IMR-90 (cell line): ENCODE data around the gene KCNE4. TPM values are rescaled to one million over a fixed set of nuclear protein-coding genes. Genes with fewer than 3 reads are reported as not detected.

Source experiments
- ATAC-seq: fragments of 200-7000 bp; cut with Tn5 transposase; 2 replicates; pipeline ENCODE4 v1.9.1; 2020; ENCODE audit warnings: low read depth, mild to moderate bottlenecking, moderate library complexity
- BruUV-seq: library from RNA; stranded (reverse); fragments of 400-500 nt; replicated peaks from 2 replicates; lab custom pipeline; 2021; lab: Mats Ljungman, UMichigan
- CTCF ChIA-PET: fragments of 300-600 bp; formaldehyde crosslinking; extraction: SDS; loops from one replicate; lab custom pipeline; 2021; ENCODE audit warnings: antibody characterized with exemption; lab: Yijun Ruan, JAX
- POLR2A ChIA-PET: fragments of 300-600 bp; sonication (Branson Sonifier 250); formaldehyde crosslinking; loops from one replicate; lab custom pipeline; 2022; ENCODE audit warnings: antibody characterized with exemption; ENCODE audit not compliant: unreplicated experiment; lab: Charles Lee
- DNase-seq: peaks from one replicate; pipeline ENCODE4 v3.0.0; 2013
- H2AFZ ChIP-seq: replicated peaks from 2 replicates; pipeline ENCODE3; 2013; ENCODE audit warnings: low read length, mild to moderate bottlenecking; ENCODE audit not compliant: poor library complexity
- H2AK5ac ChIP-seq: 2 replicates; pipeline ENCODE4 v1.6.1; 2013; ENCODE audit warnings: low read depth, low read length, inconsistent platforms
- H2AK9ac ChIP-seq: replicated peaks from 2 replicates; pipeline ENCODE3; 2013; ENCODE audit warnings: mild to moderate bottlenecking, low read depth, low read length, moderate library complexity; ENCODE audit not compliant: poor library complexity
- H2BK120ac ChIP-seq: 2 replicates; pipeline ENCODE4 v1.6.1; 2013; ENCODE audit warnings: low read depth, low read length, inconsistent platforms
- H2BK15ac ChIP-seq: 3 replicates; pipeline ENCODE4 v1.6.1; 2013; ENCODE audit warnings: low read depth, low read length, inconsistent platforms
- H2BK20ac ChIP-seq: 2 replicates; pipeline ENCODE4 v1.6.1; 2013; ENCODE audit warnings: low read depth, mild to moderate bottlenecking, inconsistent platforms, low read length, moderate library complexity
- H2BK5ac ChIP-seq: 2 replicates; pipeline ENCODE4 v1.6.1; 2013; ENCODE audit warnings: mild to moderate bottlenecking, low read depth, low read length, inconsistent platforms; ENCODE audit not compliant: poor library complexity, severe bottlenecking
- H3K14ac ChIP-seq: replicated peaks from 2 replicates; pipeline ENCODE4 v1.6.1; 2013; ENCODE audit warnings: low read depth, low read length, inconsistent platforms
- H3K18ac ChIP-seq: 2 replicates; pipeline ENCODE4 v1.6.1; 2013; ENCODE audit warnings: low read depth, low read length, control low read depth
- H3K23ac ChIP-seq: 2 replicates; pipeline ENCODE4 v1.6.1; 2013; ENCODE audit warnings: low read depth, low read length, inconsistent platforms
- H3K27ac ChIP-seq: 2 replicates; pipeline ENCODE4 v1.5.1; 2013; ENCODE audit warnings: mild to moderate bottlenecking, control low read depth, low read length; ENCODE audit not compliant: insufficient read depth
- H3K27me3 ChIP-seq: 2 replicates; pipeline ENCODE4 v1.6.1; 2013; ENCODE audit warnings: low read length; ENCODE audit not compliant: control insufficient read depth, insufficient read depth
- H3K36me3 ChIP-seq: 2 replicates; pipeline ENCODE4 v1.6.1; 2013; ENCODE audit warnings: low read length, mixed read lengths; ENCODE audit not compliant: control insufficient read depth, insufficient read depth
- H3K4ac ChIP-seq: 2 replicates; pipeline ENCODE4 v1.6.1; 2013; ENCODE audit warnings: low read depth, low read length, inconsistent platforms
- H3K4me1 ChIP-seq: 2 replicates; pipeline ENCODE4 v1.6.1; 2013; ENCODE audit warnings: low read length, mixed read lengths; ENCODE audit not compliant: control insufficient read depth, insufficient read depth
- H3K4me2 ChIP-seq: 2 replicates; pipeline ENCODE4 v1.6.1; 2013; ENCODE audit warnings: low read depth, mild to moderate bottlenecking, control low read depth, low read length, moderate library complexity
- H3K4me3 ChIP-seq: 2 replicates; pipeline ENCODE4 v1.5.1; 2013; ENCODE audit warnings: low read depth, mild to moderate bottlenecking, control low read depth, low read length, moderate library complexity; ENCODE audit not compliant: insufficient read depth
- H3K56ac ChIP-seq: 2 replicates; pipeline ENCODE4 v1.6.1; 2013; ENCODE audit warnings: low read length, inconsistent platforms; ENCODE audit not compliant: insufficient read depth; ENCODE audit errors: extremely low read depth
- H3K79me1 ChIP-seq, 2 experiments: 2 replicates each; pipeline ENCODE4 v1.6.1; 2013; ENCODE audit warnings: low read length in 2 of 2, inconsistent platforms in 1 of 2, low read depth in 1 of 2
- H3K9ac ChIP-seq: 2 replicates; pipeline ENCODE4 v1.6.1; 2013; ENCODE audit warnings: low read depth, low read length, control low read depth
- H3K9me1 ChIP-seq: 2 replicates; pipeline ENCODE4 v1.6.1; 2013; ENCODE audit warnings: low read length, inconsistent platforms; ENCODE audit not compliant: insufficient read depth
- H3K9me3 ChIP-seq: 2 replicates; pipeline ENCODE4 v1.6.1; 2013; ENCODE audit warnings: low read length; ENCODE audit not compliant: control insufficient read depth, insufficient read depth
- H4K20me1 ChIP-seq: 2 replicates; pipeline ENCODE4 v1.6.1; 2013; ENCODE audit warnings: low read length, inconsistent platforms; ENCODE audit not compliant: insufficient read depth
- H4K5ac ChIP-seq: 2 replicates; pipeline ENCODE4 v1.6.1; 2013; ENCODE audit warnings: mild to moderate bottlenecking, low read depth, low read length, control low read depth
- H4K8ac ChIP-seq, 2 experiments: 2 replicates each; pipeline ENCODE4 v1.6.1; 2013; ENCODE audit warnings: low read depth in 2 of 2, low read length in 2 of 2, control low read depth in 1 of 2, inconsistent platforms in 1 of 2
- H4K91ac ChIP-seq: 2 replicates; pipeline ENCODE4 v1.6.1; 2013; ENCODE audit warnings: low read depth, low read length, inconsistent platforms; ENCODE audit not compliant: insufficient read depth
- BHLHE40 ChIP-seq: fragments of 150-350 bp; IDR thresholded peaks from 2 replicates; pipeline ENCODE4 v1.6.1; 2016; ENCODE audit warnings: mild to moderate bottlenecking, low read depth, low read length
- FOS ChIP-seq: fragments of 150-350 bp; IDR thresholded peaks from 2 replicates; pipeline ENCODE4 v1.6.1; 2016; ENCODE audit warnings: low read depth, low read length
- MXI1 ChIP-seq: IDR thresholded peaks from 2 replicates; pipeline ENCODE4 v1.6.1; 2012; ENCODE audit warnings: low read depth, mild to moderate bottlenecking, low read length, moderate library complexity, borderline replicate concordance
- RAD21 ChIP-seq: IDR thresholded peaks from 2 replicates; pipeline ENCODE4 v1.6.1; 2012; ENCODE audit warnings: low read length, improper control_type of control experiment
- RCOR1 ChIP-seq: IDR thresholded peaks from 2 replicates; pipeline ENCODE4 v1.6.1; 2012; ENCODE audit warnings: mild to moderate bottlenecking, low read length, improper control_type of control experiment; ENCODE audit not compliant: insufficient replicate concordance
- WGBS, 2 experiments: methylation state at CpG; one replicate each; pipeline versions ENCODE4 v1.1.5 to v1.1.7; 2013; ENCODE audit warnings: missing lambda C conversion rate in 2 of 2; ENCODE audit not compliant: insufficient read length in 1 of 2; ENCODE audit errors: extremely low coverage in 2 of 2; 5-methylcytosine and 5-hydroxymethylcytosine counted together
- dilution Hi-C: fragments of 300-500 bp; cut with HindIII; formaldehyde crosslinking; loops from one replicate; pipeline ENCODE4 v1.14.3; 2018; ENCODE audit warnings: low sequenced_read_pairs; ENCODE audit not compliant: unreplicated experiment
- in situ Hi-C: fragments of 300-500 bp; cut with MboI; formaldehyde crosslinking; loops from 3 replicates; pipeline ENCODE4 v1.14.3; 2019; ENCODE audit warnings: low sequenced_read_pairs, inconsistent platforms, mixed read lengths
- intact Hi-C: fragments of 100-400 bp; cut with micrococcal nuclease; formaldehyde crosslinking; loops from 2 replicates; pipeline ENCODE4 v1.10.0; 2022
- polyA plus RNA-seq, 3 experiments: library from polyadenylated mRNA; depleted of rRNA; stranded (reverse); fragments of >200 nt; gene quantifications; 2 replicates each; pipeline ENCODE4 v1.2.3, GENCODE V29; 2012; ENCODE audit warnings: low replicate concordance in 1 of 3
- total RNA-seq: library from RNA; depleted of rRNA; stranded (reverse); fragments of >200 nt; gene quantifications from 2 replicates; pipeline ENCODE4 v1.2.3, GENCODE V29; 2012

Gene KCNE4
- total and polyA plus RNA-seq, 2 of the 4 experiments (the other 2 are of a cell fraction), result 6.6 to 6.8 TPM

DNA sequence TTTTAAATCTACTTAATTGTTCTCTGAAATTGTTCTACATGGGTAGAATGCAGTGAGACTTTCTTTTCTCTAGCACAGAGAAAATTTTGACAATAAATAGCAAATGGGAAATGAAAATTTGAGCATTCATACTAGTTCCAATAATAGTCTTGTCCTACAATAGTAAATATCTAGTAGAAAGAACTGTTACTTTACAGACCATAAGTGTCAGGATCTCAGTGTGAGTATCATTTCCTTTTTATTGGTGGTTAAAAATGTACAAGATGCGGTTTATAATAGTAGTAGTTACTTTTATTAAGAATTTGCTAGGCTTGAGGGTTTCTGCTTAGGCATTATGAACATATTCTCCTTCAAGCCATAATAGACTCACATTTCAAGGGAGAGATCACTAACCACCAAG, 43.2 kb downstream of the KCNE4 start:
- Histone ChIP-seq H3K4me2 (no peak overlapping the region), H3K9me3 (no peaks in the 10 kb centered on the region), H3K79me1 (no peaks in the 10 kb centered on the region), H4K5ac (no peak overlapping the region), H3K4me3 (no peak overlapping the region), H3K4ac (no peak overlapping the region), H3K14ac (no peak overlapping the region), H3K36me3 (no peaks in the 10 kb centered on the region), H3K56ac (no peak overlapping the region), H4K8ac (no peak overlapping the region), H2AK5ac (no peak overlapping the region), H3K9ac (no peak overlapping the region), H3K27me3 (no peaks in the 10 kb centered on the region), H2BK5ac (no peak overlapping the region), H3K18ac (no peak overlapping the region), H4K20me1 (no peaks in the 10 kb centered on the region), H3K9me1 (no peaks in the 10 kb centered on the region), H2BK120ac (no peak overlapping the region), H2AFZ (no peak overlapping the region), H3K4me1 (peaks cover 6% of the 10 kb centered on the region), H4K91ac (no peak overlapping the region), H2BK15ac (no peak overlapping the region), H2BK20ac (no peak overlapping the region), H2AK9ac (no peak overlapping the region), H3K23ac (no peak overlapping the region), H3K27ac (no peak overlapping the region)
- ChIA-PET CTCF (interaction anchor here (1.1 kb wide), 1 partner anchor 123 kb away, joined by 7 read pairs; no protein-coding TSS in a partner anchor), POLR2A (no interaction called here)
- TF ChIP-seq RAD21, result no peak
- no peak for TF ChIP-seq RCOR1
- TF ChIP-seq BHLHE40, result no peak
- no peak for TF ChIP-seq FOS
- TF ChIP-seq MXI1, result no peak
- no TSS peak for BruUV-seq
- WGBS, 2 experiments, result no CpG with 5 or more reads among the region's 1 CpG
- dilution Hi-C loops, result no loop called here
- ATAC-seq (no peak), DNase-seq (no peak)
- in situ Hi-C loops, result no loop called here
- intact Hi-C loops, result no loop called here
